Mucosa of stomach (tissue), 1 donor: ENCODE results near the gene TEKT4.
"Not testable (repeated sequence)": the region's sequence is repeated elsewhere in the genome, so short reads cannot be mapped to it uniquely, and the experiment has no call there.

Source experiments
- H3K27me3 ChIP-seq: one replicate; pipeline ENCODE4 v1.7.0; 2013; ENCODE audit warnings: mild to moderate bottlenecking, low read length; ENCODE audit not compliant: control insufficient read depth, insufficient read depth
- H3K36me3 ChIP-seq: one replicate; pipeline ENCODE4 v1.7.0; 2013; ENCODE audit warnings: low read length; ENCODE audit not compliant: control insufficient read depth, insufficient read depth
- H3K4me1 ChIP-seq: one replicate; pipeline ENCODE4 v1.7.0; 2013; ENCODE audit warnings: mild to moderate bottlenecking, low read length; ENCODE audit not compliant: control insufficient read depth, insufficient read depth
- H3K4me3 ChIP-seq: one replicate; pipeline ENCODE4 v1.7.0; 2013; ENCODE audit warnings: low read length
- H3K9ac ChIP-seq: one replicate; pipeline ENCODE4 v1.7.0; 2013; ENCODE audit warnings: mild to moderate bottlenecking, low read length, moderate library complexity
- H3K9me3 ChIP-seq: one replicate; pipeline ENCODE4 v1.7.0; 2013; ENCODE audit warnings: mild to moderate bottlenecking, low read length, moderate library complexity; ENCODE audit not compliant: control insufficient read depth
- donor health status: Pancreatic carcinoma.

The TEKT4 gene

DNA sequence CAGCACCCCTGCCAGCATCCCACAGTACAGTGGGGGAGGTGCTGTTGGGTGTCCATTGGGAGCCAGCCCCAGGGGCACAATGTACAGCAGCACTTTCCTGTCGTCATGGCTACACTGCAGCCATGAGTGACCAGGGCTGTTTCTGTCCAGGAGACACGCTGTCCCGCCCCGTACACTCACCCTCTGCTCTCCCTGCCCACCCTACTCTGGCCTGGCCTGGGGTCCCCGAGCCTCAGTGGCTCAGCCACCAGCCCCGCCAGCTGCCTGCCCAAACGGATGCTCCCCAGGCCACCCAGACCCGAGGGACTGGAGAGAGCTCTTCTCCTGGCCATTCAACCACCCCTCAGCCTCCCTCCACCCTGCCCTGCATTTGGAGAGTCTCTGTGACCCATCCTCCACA lies 9.3 kb downstream of the TEKT4 start:
- no peaks in the 10 kb centered on the region for H3K4me1 ChIP-seq
- no peak overlapping the region for H3K4me3 ChIP-seq
- H3K9me3 ChIP-seq = no peaks in the 10 kb centered on the region
- H3K36me3 ChIP-seq = no peaks in the 10 kb centered on the region
- H3K9ac ChIP-seq = no peak overlapping the region
- H3K27me3 ChIP-seq = peaks cover 2% of the 10 kb centered on the region

DNA sequence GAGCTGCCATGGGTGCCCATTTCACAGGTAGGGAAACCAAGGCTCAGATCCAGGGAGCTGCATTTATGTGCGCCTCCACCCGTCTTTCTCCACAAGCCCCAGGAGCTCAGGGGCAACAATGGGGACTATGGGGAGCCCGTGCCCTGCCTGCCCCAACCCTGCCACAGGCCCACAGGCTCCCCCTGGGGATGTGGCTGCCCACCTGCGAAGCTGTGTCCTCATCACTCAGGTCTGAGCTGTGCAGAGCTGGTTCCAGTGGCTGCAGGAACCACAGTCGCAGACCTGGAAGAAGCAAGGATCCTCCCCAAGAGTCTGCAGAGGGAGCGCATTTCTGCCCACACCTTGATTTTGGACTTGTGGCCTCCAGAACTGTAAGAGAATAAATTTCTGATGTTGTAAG lies 9.8 kb downstream of the TEKT4 start:
- no peaks in the 10 kb centered on the region for H3K36me3 ChIP-seq
- no peaks in the 10 kb centered on the region for H3K9me3 ChIP-seq
- H3K27me3 ChIP-seq = peaks cover 2% of the 10 kb centered on the region

DNA sequence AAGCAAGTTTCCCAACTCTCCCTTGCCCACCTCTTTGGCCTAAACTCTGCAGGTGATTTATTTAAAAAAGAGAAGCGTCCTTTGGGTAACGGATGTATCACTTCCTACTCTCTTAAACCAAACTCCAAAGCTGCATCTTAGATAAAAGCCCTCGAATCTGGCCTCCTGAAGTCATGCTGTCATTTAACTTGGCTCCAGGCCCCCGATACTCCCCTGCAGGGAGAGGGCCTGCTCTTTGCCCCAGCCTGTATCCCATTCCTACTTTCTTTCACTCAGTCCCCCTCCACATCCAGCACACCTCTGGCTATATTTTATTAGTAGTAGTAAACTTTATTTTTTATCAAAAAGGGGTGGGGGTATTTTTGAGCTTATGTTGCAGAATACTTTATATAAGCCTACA lies 19.0 kb downstream of the TEKT4 start:
- Histone ChIP-seq H3K4me3 (no peak overlapping the region), H3K27me3 (no peaks in the 10 kb centered on the region), H3K36me3 (no peaks in the 10 kb centered on the region)

More for the DNA sequence above, 9.8 kb downstream of the TEKT4 start:
- no peaks in the 10 kb centered on the region for H3K4me1 ChIP-seq
- H3K4me3 ChIP-seq = no peak overlapping the region
- H3K9ac ChIP-seq = no peak overlapping the region

GRCh38 chr2:94895273-94895672 lies 24.0 kb downstream of the TEKT4 start:
- not testable (repeated sequence) for H3K4me3 ChIP-seq, H3K4me1 ChIP-seq, H3K27me3 ChIP-seq, H3K9me3 ChIP-seq, H3K9ac ChIP-seq, H3K36me3 ChIP-seq

More for the DNA sequence above, 19.0 kb downstream of the TEKT4 start:
- Histone ChIP-seq H3K4me1 (no peaks in the 10 kb centered on the region), H3K9me3 (no peaks in the 10 kb centered on the region), H3K9ac (no peak overlapping the region)

GRCh38 chr2:94906976-94907375 lies 35.7 kb downstream of the TEKT4 start:
- not testable (repeated sequence) for H3K36me3 ChIP-seq, H3K4me1 ChIP-seq, H3K9me3 ChIP-seq, H3K4me3 ChIP-seq, H3K27me3 ChIP-seq, H3K9ac ChIP-seq

GRCh38 chr2:94923196-94923595 lies 52.0 kb downstream of the TEKT4 start:
- no peak overlapping the region for H3K4me3 ChIP-seq
- H3K36me3 ChIP-seq = no peaks in the 10 kb centered on the region
- no peaks in the 10 kb centered on the region for H3K9me3 ChIP-seq
- no peak overlapping the region for H3K9ac ChIP-seq
- H3K4me1 ChIP-seq = no peaks in the 10 kb centered on the region
- H3K27me3 ChIP-seq = no peaks in the 10 kb centered on the region

- H3K27me3 ChIP-seq, H3K36me3 ChIP-seq, H3K4me1 ChIP-seq, H3K9ac ChIP-seq, H3K9me3 ChIP-seq, H3K4me3 ChIP-seq: not testable (repeated sequence)
Measured at GRCh38 chr2:94924999-94925398, 53.8 kb downstream of the TEKT4 start.
